GM11168 (cell line): Measurements from ENCODE around the gene GDAP1L1.

Experiments
- in situ Hi-C: fragments of 300-500 bp; cut with MboI; formaldehyde crosslinking; loops from one replicate; pipeline ENCODE4 v1.12.0; 2022; ENCODE audit warnings: low sequenced_read_pairs; ENCODE audit not compliant: unreplicated experiment

Gene GDAP1L1

DNA sequence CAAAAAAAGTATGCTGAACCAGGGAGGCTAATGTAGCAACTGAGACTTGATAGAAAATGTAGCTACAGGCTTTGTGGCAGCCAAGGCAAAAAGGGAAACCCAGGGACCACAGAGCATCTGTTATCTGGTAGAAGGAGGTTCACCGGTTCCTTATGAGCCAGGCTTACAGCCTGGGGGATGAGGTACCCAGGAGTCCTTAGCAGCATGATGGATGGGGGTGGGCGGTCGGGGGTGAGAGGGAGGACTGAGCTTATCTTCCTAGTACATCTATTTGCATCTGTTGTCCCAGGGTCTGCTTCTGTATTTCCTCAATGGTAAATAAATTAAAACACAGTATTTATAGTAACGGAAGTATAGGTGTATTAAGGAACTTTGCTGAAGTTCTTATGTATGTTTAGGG lies 1.1 kb upstream of the GDAP1L1 start:
- in situ Hi-C loops, result no loop called here

DNA sequence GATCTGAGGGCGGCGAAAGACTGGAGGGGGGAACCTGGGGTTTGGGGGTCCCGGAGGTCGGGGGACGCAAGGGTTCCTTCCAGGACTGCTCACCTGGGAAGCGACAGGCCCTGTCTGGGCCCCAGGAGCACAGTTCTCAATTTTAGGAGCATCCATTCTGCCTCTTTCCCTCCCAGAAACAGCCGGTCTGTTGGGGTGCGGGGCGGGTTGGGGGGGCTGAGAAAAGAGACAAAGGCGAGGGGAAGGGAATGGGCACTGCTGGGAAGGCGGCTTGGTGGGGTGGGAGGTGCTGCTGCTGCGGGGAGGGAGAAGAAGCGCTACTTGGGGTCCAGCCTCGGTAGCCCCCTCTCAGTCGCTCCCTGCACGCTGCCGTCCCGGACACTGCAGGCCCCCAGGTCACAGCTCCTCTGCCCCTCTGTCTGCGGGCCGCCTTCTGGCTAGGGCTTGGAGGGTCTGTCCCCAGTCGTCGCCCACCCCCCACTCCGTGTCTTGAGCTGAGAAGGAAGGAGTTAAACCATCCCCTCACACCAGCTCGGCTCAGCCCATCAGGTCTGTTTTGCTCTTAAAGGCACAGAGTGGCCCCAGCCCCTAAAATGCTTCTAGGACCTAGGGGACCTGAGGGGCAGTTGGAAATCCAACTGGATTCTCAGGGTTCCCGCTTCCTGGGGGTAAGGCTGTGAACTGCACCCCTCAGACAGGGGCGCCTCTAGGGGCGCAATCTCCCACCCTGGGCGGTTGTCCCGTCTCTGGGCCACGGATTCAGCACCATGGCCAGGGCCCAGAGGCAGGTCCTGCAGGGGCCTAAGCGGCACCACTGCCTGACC lies 690 bp downstream of the GDAP1L1 start:
- in situ Hi-C loops, result no loop called here

DNA sequence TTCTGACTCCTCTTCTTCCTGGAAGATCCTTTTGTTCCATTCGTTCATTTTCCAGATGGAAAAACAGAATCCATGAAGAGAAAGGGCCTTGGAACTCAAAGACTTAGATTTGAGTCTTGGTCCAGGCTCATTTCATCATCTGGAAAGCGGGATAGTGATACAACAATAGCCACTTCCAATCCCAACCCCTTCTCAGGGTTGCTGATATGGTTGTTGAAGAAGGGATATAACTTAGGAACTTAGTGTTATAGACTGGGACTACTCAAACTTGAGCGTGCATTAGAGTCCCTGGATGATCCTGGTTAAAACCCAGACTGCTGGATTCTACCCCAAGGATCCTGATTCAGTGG lies 1.3 kb downstream of the GDAP1L1 start:
- in situ Hi-C loops, result no loop called here

DNA sequence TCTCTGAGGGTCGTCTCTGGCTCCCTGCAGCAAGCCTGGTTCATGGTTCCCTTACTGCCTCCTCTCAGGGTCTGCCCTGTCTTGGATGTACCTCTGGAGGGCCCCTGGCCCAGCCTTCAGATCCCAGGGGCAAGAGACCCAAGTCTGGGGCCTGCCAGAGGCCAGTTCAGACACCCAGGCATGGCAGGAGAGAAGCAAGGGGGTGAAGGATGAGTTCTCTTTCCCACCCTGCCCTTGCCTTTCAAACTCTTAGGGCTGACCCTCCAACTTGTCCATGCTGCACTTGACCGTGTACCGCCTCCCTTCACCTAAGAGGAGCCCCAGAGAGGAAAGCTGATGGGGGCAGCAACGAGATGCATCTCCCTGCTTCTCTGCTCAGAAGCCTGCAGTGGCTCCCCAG lies 4.2 kb downstream of the GDAP1L1 start:
- in situ Hi-C loops, result no loop called here

DNA sequence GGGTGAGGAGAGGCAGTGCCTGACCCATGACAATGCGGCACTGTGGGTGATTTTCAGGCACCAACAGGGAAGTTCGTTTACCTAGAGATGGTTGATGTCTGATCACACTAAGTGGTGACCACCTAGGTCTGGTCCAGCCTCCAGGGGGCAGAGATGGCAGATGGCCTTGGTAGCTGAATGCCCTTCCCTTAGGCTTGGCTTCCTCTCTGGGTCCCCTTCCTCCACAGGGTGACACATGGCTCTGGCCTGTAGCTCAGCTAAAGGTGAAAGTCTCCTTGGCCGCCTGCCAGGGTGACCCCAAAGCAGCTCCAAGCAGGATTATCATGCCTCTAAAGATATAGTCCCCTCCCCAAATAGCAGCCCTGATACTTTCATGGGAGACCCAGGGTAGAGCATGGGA lies 6.4 kb downstream of the GDAP1L1 start:
- in situ Hi-C loops, result no loop called here

DNA sequence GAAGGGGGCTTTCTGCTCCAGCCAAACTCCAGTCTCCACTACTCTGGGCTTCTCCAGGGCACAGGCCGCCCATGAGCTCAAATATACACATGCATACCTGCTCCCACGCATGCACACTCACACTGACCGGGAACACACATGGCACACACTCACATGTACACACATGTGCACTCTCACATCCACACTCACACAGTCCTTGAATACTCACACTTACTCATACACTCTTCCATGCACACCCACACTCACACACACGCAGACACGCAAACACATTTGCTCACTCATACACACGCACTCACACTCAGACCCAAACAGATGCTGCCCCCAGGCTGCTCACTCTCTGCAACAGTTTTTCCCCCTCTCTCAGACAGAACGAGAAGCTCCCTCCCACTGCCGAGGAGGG lies 7.0 kb downstream of the GDAP1L1 start:
- in situ Hi-C loops, result no loop called here

DNA sequence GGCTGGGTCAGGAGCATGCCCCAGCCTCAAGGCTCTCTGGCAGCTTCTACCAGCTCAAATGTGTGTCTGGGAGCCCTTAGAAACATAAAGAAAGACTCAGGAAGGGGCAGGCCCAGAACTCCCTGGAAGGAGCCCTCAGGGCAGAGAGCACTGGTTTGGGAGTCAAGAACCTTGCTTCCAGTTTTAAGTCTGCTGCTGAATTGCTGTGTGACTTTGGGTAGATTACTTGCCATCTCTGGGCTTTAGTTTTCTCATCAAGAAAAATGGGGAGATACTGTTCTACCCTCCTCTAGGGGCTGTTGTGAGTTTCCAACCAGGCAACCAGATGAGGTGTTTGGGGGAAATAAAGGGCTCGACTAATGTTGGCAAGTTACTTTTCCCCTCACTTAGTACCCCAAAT lies 8.8 kb downstream of the GDAP1L1 start:
- in situ Hi-C loops, result no loop called here

DNA sequence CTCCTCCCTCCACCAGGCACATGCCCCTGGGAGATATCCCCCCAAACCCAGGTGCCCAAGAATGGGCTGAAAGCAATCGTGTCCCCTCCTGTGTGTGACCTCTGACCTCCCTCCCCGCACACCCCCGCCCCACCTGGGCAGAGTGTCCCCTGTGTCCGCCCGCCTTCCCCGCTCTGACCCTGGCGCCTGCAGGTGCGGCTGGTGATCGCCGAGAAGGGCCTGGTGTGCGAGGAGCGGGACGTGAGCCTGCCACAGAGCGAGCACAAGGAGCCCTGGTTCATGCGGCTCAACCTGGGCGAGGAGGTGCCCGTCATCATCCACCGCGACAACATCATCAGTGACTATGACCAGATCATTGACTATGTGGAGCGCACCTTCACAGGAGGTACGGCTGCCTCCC lies 9.9 kb downstream of the GDAP1L1 start:
- in situ Hi-C loops, result no loop called here

DNA sequence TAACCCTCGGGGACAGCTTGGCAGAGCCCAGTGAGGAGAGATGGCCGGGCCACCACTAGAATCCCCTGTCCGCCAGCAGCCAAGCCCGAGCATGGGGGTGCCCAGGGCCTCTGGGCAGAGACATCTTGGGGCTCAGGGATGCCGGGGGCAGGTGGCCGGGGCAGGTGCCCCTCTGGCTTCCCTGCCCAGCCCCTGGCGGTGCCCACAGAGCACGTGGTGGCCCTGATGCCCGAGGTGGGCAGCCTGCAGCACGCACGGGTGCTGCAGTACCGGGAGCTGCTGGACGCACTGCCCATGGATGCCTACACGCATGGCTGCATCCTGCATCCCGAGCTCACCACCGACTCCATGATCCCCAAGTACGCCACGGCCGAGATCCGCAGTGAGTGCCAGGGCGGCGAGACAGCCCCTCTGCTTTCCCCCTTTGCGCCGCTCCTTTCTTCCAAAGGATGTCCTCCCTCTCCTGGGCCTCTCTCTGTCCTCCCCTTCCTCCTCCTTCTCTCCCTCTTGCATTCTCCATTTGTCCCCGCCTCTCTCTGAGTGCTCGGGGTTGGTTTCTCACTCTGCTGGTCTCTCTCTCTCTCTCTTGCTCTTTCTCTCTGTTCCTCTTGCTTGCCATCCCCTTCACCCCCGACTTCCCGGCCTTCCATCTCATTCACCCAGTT lies 11.2 kb downstream of the GDAP1L1 start:
- in situ Hi-C loops, result no loop called here

DNA sequence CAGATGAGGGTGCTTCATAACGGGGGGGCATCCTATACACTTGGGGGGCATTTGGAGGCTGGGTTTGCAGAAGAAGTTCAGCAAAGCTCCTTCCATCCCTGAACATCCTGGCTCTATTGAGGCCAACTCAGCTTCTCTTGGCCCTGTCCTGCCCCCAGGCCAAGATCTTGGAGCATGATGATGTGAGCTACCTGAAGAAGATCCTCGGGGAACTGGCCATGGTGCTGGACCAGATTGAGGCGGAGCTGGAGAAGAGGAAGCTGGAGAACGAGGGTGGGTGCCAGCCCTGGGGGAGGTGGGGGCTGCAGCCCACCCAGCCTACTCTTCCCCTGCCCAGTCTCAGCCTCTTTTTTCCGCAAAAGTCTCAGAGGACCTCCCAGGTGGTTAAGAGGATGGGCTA lies 17.2 kb downstream of the GDAP1L1 start:
- in situ Hi-C loops, result no loop called here

DNA sequence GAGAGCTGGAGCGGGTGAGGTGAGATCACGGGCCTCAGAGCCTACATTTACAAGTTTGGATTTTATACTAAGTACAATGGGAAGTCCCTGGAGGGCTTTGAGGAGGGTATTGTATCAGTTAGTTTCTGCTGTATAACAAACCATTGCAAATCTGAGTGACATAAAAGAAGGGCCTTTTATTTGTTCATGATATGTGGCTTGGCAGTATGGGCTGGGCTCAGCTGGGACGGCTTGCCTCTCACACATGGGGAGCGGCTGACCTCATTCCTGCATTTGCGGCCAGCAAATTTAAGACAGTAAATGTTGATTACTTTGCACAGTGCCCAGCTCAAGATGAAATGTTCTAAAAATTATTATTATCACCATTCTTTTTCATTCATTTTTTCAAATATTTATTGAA lies 21.7 kb downstream of the GDAP1L1 start:
- in situ Hi-C loops, result no loop called here

DNA sequence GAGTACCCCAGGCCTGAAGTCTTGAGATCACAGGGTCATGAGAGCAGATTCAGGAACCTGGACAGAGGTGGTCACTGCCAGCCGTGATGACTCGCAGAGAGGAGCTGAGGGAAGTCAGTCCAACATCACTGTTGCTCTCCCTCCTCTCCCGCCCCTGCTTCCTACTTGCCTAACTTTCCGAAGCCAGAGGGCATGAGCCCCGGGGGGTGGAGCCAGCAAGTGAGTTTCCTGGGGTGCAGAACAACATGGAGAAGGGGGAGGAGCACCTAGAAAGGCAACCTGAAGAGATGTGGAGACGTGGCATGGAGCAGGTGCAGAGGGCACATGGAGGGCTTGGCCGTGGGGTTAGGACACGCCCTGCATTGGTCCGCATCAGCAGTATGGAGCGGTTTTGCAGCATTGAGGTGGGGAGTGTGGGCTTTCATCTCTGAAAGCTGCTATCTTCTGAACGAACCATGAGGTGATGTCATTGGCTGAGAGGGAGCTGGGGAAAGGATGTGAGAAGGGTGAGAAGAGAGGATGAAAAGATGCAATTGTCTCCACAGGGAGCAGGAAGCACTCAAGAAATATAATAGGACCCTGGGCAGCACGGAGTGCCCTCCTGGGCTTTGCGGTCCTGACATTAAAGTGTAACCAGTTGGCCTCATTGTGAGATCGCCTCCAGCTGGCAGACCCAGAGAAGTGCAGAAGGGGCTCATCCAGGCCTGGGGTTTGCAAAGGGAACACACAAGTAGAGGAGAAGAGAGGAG lies 25.0 kb downstream of the GDAP1L1 start:
- in situ Hi-C loops, result no loop called here

DNA sequence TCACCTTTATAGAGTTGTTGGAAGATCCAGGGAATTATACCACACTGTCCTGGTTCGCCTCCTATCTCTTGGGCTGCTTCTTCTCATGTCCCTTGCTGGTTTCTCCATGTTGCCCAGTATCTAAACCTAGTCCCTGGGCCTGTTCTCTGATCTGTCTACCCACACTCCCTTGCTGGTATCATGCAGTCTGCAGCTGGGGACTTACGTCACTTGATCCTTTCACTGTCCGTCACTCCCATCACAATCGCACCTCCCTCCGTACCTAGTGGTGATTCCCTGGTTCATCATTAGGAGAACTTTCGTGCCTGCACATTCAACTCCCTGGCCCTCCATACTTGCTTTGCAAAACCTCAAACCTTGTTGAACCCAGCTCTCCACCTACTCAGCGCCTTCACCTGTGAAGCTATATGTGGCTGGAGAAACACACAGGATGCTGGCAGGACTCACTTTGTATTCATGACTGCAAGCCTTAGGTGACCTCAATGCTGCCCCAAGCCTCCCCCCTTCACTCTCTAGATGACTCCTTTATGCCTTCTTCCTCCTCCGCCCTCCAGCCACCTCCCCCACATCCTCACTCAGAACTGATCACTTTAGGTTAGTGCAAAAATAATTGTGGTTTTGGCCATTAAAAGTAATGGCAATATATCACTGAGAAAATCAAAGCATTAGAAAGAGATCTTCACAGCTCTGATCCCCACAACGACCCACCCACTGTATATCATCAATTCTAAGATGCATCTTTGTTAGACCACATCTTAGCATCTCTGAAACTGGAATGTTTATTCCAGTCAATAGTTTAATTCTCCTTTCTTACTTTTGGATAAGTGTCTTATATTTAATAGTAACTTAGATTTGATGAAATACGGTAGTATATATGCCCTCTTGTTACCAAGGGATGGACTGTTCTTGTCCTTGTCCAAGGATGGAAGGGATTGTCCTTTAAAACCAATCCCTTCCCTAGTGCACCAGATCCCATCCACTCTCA lies 26.4 kb downstream of the GDAP1L1 start:
- in situ Hi-C loops, result no loop called here

DNA sequence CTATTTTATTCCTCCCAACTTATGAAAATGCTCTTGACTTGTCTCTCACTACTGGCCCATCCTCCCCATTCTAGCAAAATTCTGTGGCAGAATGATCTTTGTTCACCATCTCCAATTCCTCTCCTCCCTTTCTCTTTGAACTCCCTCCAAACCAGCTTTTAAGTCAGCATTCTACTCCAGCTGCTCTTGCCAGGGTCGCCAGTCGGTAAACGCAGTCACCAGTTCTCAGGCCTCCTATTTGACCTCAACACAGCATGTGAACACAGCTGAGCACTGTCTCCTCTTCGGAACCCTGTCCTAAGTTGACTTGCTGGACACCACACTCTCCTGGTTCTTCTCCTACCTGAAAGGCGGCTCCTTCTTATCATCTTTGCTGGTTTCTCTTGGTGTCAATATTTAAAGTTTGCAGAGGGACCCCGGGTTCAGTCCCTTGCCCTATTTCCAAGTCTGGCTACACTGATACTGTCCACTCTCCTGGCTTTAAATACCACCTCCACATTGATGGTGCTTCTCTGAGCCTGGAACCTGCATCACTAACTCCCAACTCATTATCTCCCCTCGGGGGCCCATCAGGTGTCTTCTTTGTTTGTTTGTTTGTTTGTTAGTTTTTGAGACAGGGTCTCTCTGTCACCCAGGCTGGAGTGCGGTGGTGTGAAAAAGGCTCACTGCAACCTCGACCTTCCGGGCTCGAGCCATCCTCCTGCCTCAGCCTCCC lies 27.4 kb downstream of the GDAP1L1 start:
- in situ Hi-C loops, result no loop called here

DNA sequence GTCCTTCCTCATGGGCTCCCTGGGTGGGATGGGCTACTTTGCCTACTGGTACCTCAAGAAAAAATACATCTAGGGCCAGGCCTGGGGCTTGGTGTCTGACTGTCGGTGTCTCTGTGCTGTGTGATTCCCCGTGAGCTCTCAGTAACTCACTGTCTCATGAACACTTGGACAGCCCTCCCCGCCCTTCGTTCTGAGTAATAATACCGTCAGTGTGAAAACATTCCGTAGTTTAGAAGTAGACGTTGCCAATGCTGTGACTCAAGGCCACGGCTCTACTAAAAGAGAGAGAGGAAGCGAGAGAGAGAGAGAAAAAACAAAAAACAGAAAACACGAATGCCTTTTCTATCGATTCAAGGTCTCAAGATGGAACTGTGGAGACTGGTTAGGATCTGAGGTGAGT lies 32.1 kb downstream of the GDAP1L1 start:
- in situ Hi-C loops, result no loop called here

DNA sequence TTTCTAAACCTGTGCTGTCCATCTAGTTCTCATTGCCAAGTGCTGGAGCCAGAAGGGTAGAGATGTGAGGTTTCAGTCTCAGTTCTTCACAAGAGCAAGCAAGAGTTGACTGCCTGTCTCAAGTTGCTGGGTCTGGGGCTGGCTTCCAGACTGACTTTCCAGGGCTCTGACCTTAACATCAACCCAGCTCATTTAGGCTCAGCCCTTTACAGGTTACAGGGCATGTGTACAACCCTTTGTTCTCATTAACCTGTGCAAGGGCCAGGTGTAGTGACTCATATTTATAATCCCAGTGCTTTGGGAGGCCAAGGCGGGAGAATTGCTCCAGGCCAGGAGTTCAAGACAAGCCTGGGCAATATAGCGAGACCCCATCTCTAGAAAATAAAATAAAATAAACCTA lies 33.3 kb downstream of the GDAP1L1 start:
- in situ Hi-C loops, result no loop called here

DNA sequence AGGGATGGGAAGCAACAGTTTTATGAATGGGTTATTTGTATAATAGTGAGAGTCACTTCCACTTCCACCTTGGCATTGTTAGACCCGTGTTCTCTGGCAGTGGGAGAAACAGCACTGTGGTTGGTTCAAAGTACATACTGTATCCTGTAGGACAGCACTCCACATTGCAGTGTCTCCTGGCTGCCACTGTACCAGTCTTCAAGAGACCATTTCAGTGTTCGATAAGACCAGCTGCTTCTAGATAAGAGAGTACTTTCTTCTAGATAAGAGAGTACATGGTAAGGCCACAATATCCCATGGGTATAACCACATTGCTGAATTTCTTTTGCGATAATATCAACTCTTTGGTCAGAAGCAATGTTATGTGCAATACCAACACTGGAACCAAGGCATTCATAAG lies 35.1 kb downstream of the GDAP1L1 start:
- in situ Hi-C loops, result no loop called here

DNA sequence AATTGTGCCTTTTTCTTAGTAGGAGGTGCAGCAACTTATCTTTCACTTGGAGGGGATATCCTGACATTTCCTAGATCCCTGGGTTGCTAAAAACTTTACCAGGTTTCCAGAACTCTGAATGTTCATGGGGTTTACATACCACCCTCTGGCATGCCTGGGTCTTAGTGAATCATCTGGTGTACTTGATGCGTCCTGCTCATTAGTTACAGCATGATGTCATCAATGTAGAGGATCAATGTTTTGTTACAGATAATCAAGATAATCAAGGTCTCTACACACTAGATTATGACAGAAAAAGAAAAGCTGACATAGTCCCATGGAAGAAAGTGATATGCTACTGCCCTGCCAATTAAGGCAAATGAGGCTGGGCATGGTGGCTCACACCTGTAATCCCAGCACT lies 36.9 kb downstream of the GDAP1L1 start:
- in situ Hi-C loops, result no loop called here

DNA sequence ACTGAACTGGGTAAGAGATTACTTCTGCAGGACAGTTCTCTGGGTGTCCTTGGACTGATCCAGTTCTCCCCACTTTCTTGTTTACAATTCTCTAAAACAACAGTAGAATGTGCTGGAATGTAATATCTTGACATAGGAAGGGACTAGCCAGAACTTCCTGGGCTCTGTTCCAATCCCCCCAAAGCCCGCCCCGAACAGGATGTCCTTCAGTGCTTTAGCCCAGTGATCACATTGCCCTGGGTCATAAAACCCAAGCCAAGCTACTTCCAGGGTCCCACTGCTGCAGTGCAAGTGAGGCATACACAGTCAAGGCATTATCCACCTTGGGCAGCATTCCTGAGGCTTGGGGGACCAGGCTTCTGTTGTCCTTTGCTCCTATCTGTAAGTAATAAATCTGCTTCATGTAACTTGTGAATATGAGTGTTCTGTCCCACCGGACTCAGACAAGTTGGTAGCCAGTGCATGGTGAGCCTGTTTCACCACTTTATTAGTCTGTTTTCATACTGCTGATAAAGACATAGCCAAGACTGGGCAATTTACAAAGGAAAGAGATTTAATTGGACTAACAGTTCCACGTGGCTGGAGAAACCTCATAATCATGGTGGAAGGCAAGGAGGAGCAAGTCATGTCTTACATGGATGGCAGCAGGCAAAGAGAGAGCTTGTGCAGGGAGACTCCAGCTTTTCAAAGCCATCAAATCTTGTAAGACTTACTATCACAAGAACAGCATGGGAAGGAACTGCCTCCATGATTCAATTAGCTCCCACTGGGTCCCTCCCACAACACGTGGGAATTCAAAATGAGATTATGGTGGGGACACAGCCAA lies 40.4 kb downstream of the GDAP1L1 start:
- in situ Hi-C loops, result no loop called here
